Measurements from ENCODE around the gene CXCL9.
A peak's percentile ranks its signal among the peaks of the same experiment; 100 is the strongest.

CXCL9 gene

GRCh38 chr4:76036855-76037254 is 29.5 kb upstream of the CXCL9 start:
- H3K27me3 ChIP-seq (replicated peaks), result no peaks in the 10 kb centered on the region
- DNase-seq, result no peak
- in situ Hi-C loops (cut with HindIII; ENCODE audit: low pct_ligation_motif_present, low sequenced_read_pairs), result no loop called here
- no peaks in the 10 kb centered on the region for H3K36me3 ChIP-seq (replicated peaks)
- H3K27ac ChIP-seq, result no peak overlapping the region
- TF ChIP-seq, protein P1, sequence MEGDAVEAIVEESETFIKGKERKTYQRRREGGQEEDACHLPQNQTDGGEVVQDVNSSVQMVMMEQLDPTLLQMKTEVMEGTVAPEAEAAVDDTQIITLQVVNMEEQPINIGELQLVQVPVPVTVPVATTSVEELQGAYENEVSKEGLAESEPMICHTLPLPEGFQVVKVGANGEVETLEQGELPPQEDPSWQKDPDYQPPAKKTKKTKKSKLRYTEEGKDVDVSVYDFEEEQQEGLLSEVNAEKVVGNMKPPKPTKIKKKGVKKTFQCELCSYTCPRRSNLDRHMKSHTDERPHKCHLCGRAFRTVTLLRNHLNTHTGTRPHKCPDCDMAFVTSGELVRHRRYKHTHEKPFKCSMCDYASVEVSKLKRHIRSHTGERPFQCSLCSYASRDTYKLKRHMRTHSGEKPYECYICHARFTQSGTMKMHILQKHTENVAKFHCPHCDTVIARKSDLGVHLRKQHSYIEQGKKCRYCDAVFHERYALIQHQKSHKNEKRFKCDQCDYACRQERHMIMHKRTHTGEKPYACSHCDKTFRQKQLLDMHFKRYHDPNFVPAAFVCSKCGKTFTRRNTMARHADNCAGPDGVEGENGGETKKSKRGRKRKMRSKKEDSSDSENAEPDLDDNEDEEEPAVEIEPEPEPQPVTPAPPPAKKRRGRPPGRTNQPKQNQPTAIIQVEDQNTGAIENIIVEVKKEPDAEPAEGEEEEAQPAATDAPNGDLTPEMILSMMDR (IDR thresholded peaks at IDR 0.05; ENCODE audit: low read depth, low read length, missing control alignments), result no peak
- H3K4me3 ChIP-seq (ENCODE audit: low read depth, low read length), result no peak overlapping the region

- in situ Hi-C loops (cut with HindIII; ENCODE audit: low pct_ligation_motif_present, low sequenced_read_pairs), result no loop called here
- Histone ChIP-seq H3K36me3 (replicated peaks) (no peaks in the 10 kb centered on the region), H3K27me3 (replicated peaks) (no peaks in the 10 kb centered on the region), H3K4me3 (ENCODE audit: low read depth, low read length) (no peak within 1 kb of the TSS), H3K27ac (no peak within 1 kb of the TSS)
- TF ChIP-seq, protein P1 (IDR thresholded peaks at IDR 0.05; ENCODE audit: low read depth, low read length, missing control alignments), result no peak
- DNase-seq, result no peak
Observed at GRCh38 chr4:76035799-76036380, 28.6 kb upstream of the CXCL9 start, which contains the start of gene CXCL11. Gene CXCL11, minus strand, starts transcription at chr4:76036070. Its CDS starts 83 bp downstream, at chr4:76035987.

DNA sequence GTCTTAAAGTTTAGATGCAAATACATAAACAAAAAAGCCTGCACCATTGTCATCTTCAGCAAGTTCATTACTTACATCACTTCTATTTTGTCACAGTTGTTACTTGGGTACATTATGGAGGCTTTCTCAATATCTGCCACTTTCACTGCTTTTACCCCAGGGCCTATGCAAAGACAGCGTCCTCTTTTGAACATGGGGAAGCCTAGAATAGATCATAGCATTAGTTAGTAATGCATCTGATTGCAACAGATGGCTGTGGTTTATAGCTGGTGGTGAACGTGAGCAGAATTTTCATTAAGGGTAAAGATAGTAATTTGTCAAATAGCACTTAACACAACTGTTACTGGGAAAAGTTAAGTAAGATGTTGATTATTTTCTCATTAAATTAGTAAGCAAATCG is 27.8 kb upstream of the CXCL9 start:
- no peaks in the 10 kb centered on the region for H3K27me3 ChIP-seq (replicated peaks)
- H3K36me3 ChIP-seq (replicated peaks), result no peaks in the 10 kb centered on the region
- TF ChIP-seq, protein P1 (IDR thresholded peaks at IDR 0.05; ENCODE audit: low read depth, low read length, missing control alignments), result no peak
- H3K4me3 ChIP-seq (ENCODE audit: low read depth, low read length), result no peak overlapping the region
- in situ Hi-C loops (cut with HindIII; ENCODE audit: low pct_ligation_motif_present, low sequenced_read_pairs), result no loop called here
- H3K27ac ChIP-seq, result no peak overlapping the region
- no peak for DNase-seq

- TF ChIP-seq, protein P1 (IDR thresholded peaks at IDR 0.05; ENCODE audit: low read depth, low read length, missing control alignments), result no peak
- no peak overlapping the region for H3K27ac ChIP-seq
- no peaks in the 10 kb centered on the region for H3K36me3 ChIP-seq (replicated peaks)
- no peak overlapping the region for H3K4me3 ChIP-seq (ENCODE audit: low read depth, low read length)
- peaks cover 2% of the 10 kb centered on the region for H3K27me3 ChIP-seq (replicated peaks)
- in situ Hi-C loops (cut with HindIII; ENCODE audit: low pct_ligation_motif_present, low sequenced_read_pairs), result no loop called here
- no peak for DNase-seq
Observed at GRCh38 chr4:76029300-76029699, 22.0 kb upstream of the CXCL9 start.

DNA sequence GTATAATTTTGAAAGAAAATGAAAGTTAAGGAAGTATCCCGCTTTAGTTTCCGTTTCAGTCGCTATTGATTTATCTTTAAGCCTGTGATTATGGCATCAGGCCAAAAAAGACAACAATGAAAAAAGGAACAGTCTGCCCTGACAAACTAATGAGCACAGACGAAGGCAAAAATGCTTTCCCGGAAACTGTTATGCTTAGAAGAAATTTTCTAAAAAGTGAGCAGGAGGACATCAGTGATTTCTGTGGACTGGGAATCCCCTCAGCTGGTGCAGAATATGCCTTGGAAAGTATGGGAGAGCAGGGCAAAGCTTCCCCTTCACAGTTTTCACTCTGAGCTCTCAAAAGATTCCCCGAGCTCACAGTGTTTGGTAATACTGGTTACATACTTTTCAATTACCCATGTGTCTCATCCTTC is 21.0 kb upstream of the CXCL9 start:
- TF ChIP-seq, protein P1 (IDR thresholded peaks at IDR 0.05; ENCODE audit: low read depth, low read length, missing control alignments), result no peak
- Histone ChIP-seq H3K27ac (no peak overlapping the region), H3K4me3 (ENCODE audit: low read depth, low read length) (peak overlapping the region; percentile 35), H3K27me3 (replicated peaks) (peaks cover 2% of the 10 kb centered on the region), H3K36me3 (replicated peaks) (no peaks in the 10 kb centered on the region)
- in situ Hi-C loops (cut with HindIII; ENCODE audit: low pct_ligation_motif_present, low sequenced_read_pairs), result no loop called here
- no peak for DNase-seq

DNA sequence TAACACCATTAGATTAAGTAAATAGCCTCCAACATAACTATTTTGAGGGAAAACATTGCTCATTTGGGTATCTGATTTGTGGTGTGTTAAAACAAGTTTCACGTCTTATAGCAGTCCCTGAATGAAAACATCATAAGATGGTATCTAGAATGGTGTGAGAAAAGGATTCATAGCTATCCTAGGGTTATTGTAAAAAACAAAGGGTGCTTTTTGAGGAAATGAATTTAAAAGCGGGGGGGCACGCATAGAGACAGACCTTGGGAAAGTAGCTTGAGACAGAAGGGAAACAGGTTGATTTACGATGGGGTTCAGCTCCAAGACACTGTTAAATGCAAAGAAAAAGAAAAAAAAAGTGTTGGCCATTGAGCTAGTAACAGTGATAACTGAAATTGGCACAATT is 16.8 kb upstream of the CXCL9 start:
- H3K4me3 ChIP-seq (ENCODE audit: low read depth, low read length), result no peak overlapping the region
- peaks cover 4% of the 10 kb centered on the region for H3K27me3 ChIP-seq (replicated peaks)
- no peak for DNase-seq
- TF ChIP-seq, protein P1 (IDR thresholded peaks at IDR 0.05; ENCODE audit: low read depth, low read length, missing control alignments), result no peak
- H3K27ac ChIP-seq, result no peak overlapping the region
- in situ Hi-C loops (cut with HindIII; ENCODE audit: low pct_ligation_motif_present, low sequenced_read_pairs), result no loop called here
- H3K36me3 ChIP-seq (replicated peaks), result no peaks in the 10 kb centered on the region

Data from brain microvascular endothelial cell (primary cell).